Measurements from ENCODE around the gene TBL1XR1.

The TBL1XR1 gene

GRCh38 chr3:177197041-177197726 lies at the start of gene TBL1XR1:
TBL1XR1 (minus strand) TSS chr3:177197482; CDS start chr3:177064977, 132,505 bp downstream.
- DNase-seq (ENCODE audit: low read depth), result peak; percentile 96

DNA sequence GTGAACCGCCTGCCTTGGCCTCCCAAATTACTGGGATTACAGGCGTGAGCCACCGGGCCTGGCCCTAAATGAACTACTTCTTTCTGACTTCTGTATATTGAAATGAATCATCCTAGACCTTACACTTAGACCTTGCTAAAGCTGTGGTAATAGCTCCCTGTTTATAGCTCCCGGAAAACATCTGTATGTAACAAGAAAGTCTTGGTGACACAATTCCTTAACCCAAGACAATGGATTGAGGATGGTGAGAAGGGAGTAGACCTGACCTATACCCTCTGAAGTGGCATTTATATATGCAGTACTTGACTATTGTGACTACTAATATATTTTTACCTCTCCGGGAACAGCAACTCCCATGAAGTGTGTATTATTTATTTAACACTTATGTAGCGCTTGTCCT lies 48.0 kb upstream of the TBL1XR1 start:
- DNase-seq (ENCODE audit: low read depth), result no peak

DNA sequence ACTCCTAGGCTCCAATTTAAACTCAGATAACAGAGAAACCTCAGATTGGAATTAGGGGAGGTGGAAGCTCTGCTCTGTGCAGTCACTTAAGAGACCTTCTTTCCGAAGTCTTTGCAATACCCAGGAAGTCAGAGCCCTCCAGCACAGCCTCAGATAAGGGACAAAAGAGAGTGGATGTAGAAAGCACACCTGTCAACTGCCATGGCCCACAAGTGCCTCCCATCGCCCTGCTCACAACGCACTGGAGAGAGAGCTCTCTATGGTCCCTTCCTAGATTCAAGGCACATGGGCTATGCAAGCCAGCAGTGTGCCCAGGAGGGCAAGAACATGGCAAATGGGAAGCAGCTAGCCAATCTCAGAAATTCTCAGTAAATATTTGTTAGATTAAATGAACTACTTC lies 47.3 kb upstream of the TBL1XR1 start:
- no peak for DNase-seq (ENCODE audit: low read depth)

DNA sequence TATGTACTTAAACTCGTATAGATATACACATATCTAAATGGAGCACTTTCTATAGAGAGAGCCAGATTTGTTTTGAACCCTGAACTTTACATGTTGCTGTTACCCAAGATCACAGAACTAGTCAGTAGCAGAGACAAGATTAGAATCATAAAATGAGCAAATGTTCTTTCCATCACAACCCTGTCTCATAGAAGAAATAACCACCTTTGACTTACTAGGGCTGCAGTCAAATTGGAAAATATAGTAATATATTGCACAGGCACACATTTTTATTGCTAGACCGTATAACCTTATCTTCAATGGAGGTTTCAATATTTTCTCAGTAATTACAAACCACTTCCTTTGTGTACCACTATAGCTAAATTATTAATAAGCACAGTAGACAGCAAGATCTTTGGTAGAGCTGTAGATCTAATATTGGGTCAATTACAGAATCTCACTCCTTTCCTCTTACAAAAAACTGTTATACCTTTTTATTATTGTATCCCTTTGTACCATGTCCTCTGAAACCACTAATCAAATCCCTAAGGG lies 41.5 kb upstream of the TBL1XR1 start:
- DNase-seq (ENCODE audit: low read depth), result no peak

- DNase-seq (ENCODE audit: low read depth), result no peak
These were observed 39.9 kb upstream of the TBL1XR1 start for GRCh38 chr3:177237206-177237605.

- DNase-seq (ENCODE audit: low read depth), result peak; percentile 35
These were observed 39.4 kb upstream of the TBL1XR1 start for GRCh38 chr3:177236704-177237103.

GRCh38 chr3:177234121-177234520 lies 36.8 kb upstream of the TBL1XR1 start:
- DNase-seq (ENCODE audit: low read depth), result no peak

GRCh38 chr3:177231242-177231641 lies 34.0 kb upstream of the TBL1XR1 start:
- DNase-seq (ENCODE audit: low read depth), result no peak

GRCh38 chr3:177230641-177231040 lies 33.4 kb upstream of the TBL1XR1 start:
- no peak for DNase-seq (ENCODE audit: low read depth)

- DNase-seq (ENCODE audit: low read depth), result peak; percentile 27
These were observed 32.5 kb upstream of the TBL1XR1 start for GRCh38 chr3:177229791-177230190.

GRCh38 chr3:177228601-177229190 lies 31.4 kb upstream of the TBL1XR1 start:
- no peak for DNase-seq (ENCODE audit: low read depth)

DNA sequence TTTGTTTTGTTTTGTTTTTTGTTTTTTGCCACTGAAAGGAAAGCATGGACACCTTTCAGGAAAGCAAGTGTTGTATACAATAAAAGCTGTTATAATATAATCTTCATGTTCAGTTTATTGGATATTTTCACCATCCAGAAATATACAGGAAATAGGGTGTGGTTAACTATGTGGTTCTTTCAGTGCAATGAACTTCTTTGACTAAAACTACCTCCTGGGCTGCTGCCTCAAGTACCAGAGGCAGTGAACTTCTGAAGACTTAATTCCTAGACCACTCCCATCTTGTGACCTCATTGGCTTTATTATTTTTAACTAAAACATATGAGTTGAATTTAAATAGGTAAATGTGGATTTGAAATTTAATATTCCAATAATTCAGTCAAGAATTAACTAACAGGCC lies 27.1 kb upstream of the TBL1XR1 start:
- DNase-seq (ENCODE audit: low read depth), result peak; percentile 15

GRCh38 chr3:177221744-177222143 lies 24.5 kb upstream of the TBL1XR1 start:
- DNase-seq (ENCODE audit: low read depth), result no peak

DNA sequence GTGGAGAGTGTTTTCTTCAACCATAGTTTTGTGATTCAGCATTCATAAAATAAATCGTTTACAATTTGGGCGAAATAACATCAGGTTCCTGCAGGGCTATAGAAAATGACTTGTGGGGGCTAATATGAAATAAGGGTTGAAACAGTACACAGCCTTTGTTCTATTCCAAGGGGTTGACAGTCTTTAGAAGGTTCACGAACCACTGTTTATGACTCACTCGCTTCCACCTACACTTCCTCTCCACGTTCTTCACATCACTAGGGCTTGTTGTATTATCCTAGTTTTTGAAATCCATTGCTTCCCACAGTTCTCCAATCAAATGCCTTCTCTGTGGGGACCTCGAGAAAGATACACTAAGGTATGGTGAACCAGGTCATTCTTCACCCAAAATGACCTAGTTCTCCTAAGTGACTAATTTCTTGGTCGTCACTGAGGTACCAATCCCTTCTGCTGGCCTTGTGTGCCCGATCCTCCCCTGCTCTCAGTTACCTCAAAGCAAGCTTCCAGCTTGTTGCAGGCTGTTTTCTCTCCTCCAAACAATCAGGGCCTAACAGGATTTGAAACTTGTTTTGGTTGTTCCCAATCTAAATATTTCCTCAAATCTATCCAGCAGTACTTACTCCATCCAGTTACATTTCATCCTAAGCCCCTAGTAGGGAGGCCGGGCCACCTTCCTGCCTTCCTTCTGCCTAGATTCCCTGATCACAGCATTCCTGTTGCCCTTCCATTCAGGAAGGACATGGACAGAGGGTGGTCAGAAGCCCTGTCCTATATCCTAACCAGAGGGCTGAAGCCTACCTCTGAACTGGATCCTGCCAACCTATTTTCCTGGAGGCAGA lies 23.1 kb upstream of the TBL1XR1 start:
- DNase-seq (ENCODE audit: low read depth), result peak; percentile 34

- DNase-seq (ENCODE audit: low read depth), result no peak
These were observed 16.7 kb upstream of the TBL1XR1 start for GRCh38 chr3:177213801-177214535.

- no peak for DNase-seq (ENCODE audit: low read depth)
These were observed 15.5 kb upstream of the TBL1XR1 start for GRCh38 chr3:177212756-177213155.

DNA sequence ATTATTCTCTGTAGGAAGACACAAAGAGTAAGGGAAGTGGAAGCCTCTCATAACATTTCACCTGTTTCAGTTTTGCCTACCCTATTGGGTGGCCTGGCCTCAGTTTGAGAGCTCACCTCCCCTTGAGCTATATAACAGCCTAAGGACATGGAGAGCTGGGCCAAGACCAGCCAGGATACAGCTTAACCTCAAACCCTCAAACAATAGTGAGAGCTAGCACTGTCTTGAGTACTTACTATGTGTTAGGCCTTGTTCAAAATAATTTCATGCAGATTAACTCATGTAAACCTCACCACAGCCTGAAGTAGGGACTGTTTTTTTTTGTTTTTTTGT lies 15.0 kb upstream of the TBL1XR1 start:
- no peak for DNase-seq (ENCODE audit: low read depth)

- DNase-seq (ENCODE audit: low read depth), result peak; percentile 35
These were observed 14.4 kb upstream of the TBL1XR1 start for GRCh38 chr3:177211503-177212277.

- DNase-seq (ENCODE audit: low read depth), result no peak
These were observed 13.6 kb upstream of the TBL1XR1 start for GRCh38 chr3:177210744-177211502.

DNA sequence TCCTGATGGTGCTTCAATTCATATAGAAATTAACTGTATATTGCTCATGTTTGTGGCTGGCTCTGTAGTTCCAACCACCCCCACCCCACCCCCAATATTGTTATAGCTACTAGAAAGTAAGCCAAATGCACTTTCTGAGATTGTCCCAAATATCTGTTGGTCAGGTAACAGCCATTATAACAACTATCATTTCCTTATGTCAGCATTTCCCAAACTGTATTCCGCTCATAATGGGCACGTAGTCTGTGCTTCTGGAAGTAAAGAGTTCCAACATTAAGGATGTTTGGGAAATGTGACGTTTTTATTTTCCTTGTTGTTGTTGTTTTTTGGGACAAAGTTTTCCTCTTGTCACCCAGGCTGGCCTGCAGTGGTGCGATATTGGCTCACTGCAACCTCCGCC lies 12.2 kb upstream of the TBL1XR1 start:
- no peak for DNase-seq (ENCODE audit: low read depth)

DNA sequence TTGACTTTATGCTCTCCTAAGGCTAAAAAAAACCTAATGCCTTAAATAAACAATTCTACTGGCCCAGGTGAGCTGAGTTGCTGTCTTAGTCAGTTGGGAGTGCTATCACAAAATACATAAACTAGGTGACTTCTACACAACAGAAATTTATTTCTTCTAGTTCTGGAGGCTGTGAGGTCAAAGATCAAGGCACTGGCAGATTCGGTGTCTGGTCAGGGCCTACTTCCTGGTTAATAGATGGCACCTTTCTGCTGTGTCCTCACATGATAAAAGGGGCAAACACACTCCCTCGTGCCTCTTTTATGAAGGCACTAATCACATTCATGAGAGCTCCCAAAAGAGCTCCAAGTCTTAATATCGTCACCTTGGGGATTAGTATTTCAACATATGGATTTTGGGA lies 11.5 kb upstream of the TBL1XR1 start:
- DNase-seq (ENCODE audit: low read depth), result no peak
